ENCODE data around the gene NVL.

NVL gene

DNA sequence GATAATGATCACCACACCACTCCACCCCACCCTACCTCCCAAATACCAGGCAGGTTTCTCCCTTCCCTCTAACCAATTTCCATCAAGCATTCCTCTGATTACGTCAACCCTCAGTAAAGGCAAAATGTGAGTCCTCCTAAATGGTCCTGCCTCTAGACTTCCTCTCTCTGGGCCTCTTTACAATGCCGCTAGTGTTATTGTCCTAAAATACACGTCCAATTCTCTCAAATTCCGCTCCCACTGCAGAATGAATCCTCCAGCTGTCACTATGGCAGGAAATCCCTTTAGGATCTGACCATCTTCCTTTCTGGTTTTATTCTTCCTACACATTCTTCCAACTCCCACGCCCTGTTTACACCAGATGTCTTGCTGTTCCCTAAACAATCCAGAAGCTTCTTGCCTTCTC, 78.2 kb downstream of the NVL start:
- no peaks in the 10 kb centered on the region for H3K4me1 ChIP-seq (ENCODE audit: control insufficient read depth, insufficient read depth, low read length)
- H3K36me3 ChIP-seq (ENCODE audit: control insufficient read depth in 2 of 2, insufficient read depth in 1 of 2, low read length in 2 of 2) = peaks cover 29 to 35% of the 10 kb centered on the region in 2 experiments
- ChIA-PET POLR2A (no interaction called here), CTCF (interaction anchor here (0.6 to 1.0 kb wide), 3 partner anchors 16 to 626 kb away, joined by 3 to 4 read pairs (median 3); no protein-coding TSS in a partner anchor)
- TF ChIP-seq ZFHX2 (tag by site-specific recombination; conservative IDR thresholded peaks at IDR 0.05) = peak; percentile 81
- no peak for TF ChIP-seq ZNF843 (tag by site-specific recombination; IDR thresholded peaks at IDR 0.05)
- TF ChIP-seq EGR2 (tag by site-specific recombination; IDR thresholded peaks at IDR 0.05; ENCODE audit: low read depth) = peak; percentile 62
- H3K4me3 ChIP-seq (ENCODE audit: low read depth, low read length) = no peak overlapping the region
- no peaks in the 10 kb centered on the region for H3K9me3 ChIP-seq (ENCODE audit: control insufficient read depth, insufficient read depth, low read depth, low read length)
- no peak overlapping the region for H3K27ac ChIP-seq (ENCODE audit: extremely low read depth, low read depth, low read length)

DNA sequence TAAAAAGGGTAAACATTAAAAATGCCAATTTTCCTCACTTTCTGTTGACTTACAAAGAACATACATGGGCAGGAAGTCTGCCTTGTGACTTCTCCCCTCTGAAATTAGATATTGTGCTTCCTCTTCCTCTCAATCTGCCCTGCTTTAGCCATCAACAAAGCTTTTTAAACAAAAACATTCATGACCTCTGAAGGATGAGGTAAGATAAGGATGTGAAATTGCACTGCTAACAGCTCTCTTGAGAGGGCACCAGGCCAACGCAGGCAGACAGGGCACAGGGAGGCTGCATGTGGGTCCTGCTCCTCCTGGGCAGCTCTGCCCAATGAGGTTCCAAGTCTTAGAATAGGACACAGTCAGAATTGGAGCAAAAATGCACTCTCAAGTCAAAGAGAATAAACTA, 84.8 kb downstream of the NVL start:
- no peak overlapping the region for H3K4me3 ChIP-seq (ENCODE audit: low read depth, low read length)
- no peak overlapping the region for H3K27ac ChIP-seq (ENCODE audit: extremely low read depth, low read depth, low read length)
- H3K36me3 ChIP-seq (ENCODE audit: control insufficient read depth in 2 of 2, insufficient read depth in 1 of 2, low read length in 2 of 2) = peaks cover 45 to 47% of the 10 kb centered on the region in 2 experiments; a peak in 2 of 3 replicates
- ChIA-PET CTCF (interaction anchor here (1.0 kb wide), 1 partner anchor 11 kb away, joined by 3 read pairs; no protein-coding TSS in a partner anchor), POLR2A (interaction anchor here (1.0 kb wide), 1 partner anchor 62 kb away, joined by 5 read pairs; no protein-coding TSS in a partner anchor)
- no peaks in the 10 kb centered on the region for H3K9me3 ChIP-seq (ENCODE audit: control insufficient read depth, insufficient read depth, low read depth, low read length)
- no peaks in the 10 kb centered on the region for H3K4me1 ChIP-seq (ENCODE audit: control insufficient read depth, insufficient read depth, low read length)
- TF ChIP-seq FEZF1 (tag by site-specific recombination; IDR thresholded peaks at IDR 0.05) (peak; percentile 23; the same call in 1 of the 2 replicates), ZNF324 (tag by site-specific recombination; IDR thresholded peaks at IDR 0.05) (no peak), ZNF701 (tag by site-specific recombination; IDR thresholded peaks at IDR 0.05) (no peak), ZBTB21 (tag by site-specific recombination; IDR thresholded peaks at IDR 0.05) (no peak), ZNF830 (tag by site-specific recombination; IDR thresholded peaks at IDR 0.05; ENCODE audit: low read depth) (no peak)
- TF ChIP-seq, protein P1, sequence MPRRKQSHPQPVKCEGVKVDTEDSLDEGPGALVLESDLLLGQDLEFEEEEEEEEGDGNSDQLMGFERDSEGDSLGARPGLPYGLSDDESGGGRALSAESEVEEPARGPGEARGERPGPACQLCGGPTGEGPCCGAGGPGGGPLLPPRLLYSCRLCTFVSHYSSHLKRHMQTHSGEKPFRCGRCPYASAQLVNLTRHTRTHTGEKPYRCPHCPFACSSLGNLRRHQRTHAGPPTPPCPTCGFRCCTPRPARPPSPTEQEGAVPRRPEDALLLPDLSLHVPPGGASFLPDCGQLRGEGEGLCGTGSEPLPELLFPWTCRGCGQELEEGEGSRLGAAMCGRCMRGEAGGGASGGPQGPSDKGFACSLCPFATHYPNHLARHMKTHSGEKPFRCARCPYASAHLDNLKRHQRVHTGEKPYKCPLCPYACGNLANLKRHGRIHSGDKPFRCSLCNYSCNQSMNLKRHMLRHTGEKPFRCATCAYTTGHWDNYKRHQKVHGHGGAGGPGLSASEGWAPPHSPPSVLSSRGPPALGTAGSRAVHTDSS (tag by site-specific recombination; IDR thresholded peaks at IDR 0.05) = peak; percentile 45; the same call in 1 of the 2 replicates

DNA sequence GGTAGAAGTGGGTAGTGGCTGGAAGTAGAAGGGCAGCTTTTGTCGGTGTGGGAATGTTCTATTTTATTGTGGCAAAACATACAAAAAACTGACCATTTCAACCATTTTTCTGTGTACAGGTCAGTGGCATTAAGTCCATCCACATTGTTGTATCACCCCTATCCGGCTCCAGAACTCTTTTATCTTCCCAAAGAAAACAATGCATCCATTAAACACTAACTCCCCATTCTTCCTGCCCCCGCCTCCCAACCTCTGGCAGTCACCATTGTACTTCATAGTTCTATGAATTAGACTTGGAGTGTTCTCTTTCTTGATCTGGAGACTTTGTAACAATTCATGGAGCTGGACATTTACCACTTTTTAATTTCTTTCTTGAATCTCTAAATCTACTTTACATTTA, 91.2 kb downstream of the NVL start:
- CTCF ChIA-PET = no interaction called here
- Histone ChIP-seq H3K4me3 (ENCODE audit: low read depth, low read length) (no peak overlapping the region), H3K4me1 (ENCODE audit: control insufficient read depth, insufficient read depth, low read length) (no peaks in the 10 kb centered on the region), H3K9me3 (ENCODE audit: control insufficient read depth, insufficient read depth, low read depth, low read length) (no peaks in the 10 kb centered on the region), H3K36me3 (ENCODE audit: control insufficient read depth in 2 of 2, insufficient read depth in 1 of 2, low read length in 2 of 2) (peaks cover 44 to 49% of the 10 kb centered on the region in 2 experiments; a peak in 2 of 3 replicates), H3K27ac (ENCODE audit: extremely low read depth, low read depth, low read length) (no peak overlapping the region)
- POLR2A ChIA-PET = no interaction called here
- TF ChIP-seq ZNF473 (tag by site-specific recombination; IDR thresholded peaks at IDR 0.05) (no peak), KLF1 (tag by site-specific recombination; IDR thresholded peaks at IDR 0.05) (no peak)

DNA sequence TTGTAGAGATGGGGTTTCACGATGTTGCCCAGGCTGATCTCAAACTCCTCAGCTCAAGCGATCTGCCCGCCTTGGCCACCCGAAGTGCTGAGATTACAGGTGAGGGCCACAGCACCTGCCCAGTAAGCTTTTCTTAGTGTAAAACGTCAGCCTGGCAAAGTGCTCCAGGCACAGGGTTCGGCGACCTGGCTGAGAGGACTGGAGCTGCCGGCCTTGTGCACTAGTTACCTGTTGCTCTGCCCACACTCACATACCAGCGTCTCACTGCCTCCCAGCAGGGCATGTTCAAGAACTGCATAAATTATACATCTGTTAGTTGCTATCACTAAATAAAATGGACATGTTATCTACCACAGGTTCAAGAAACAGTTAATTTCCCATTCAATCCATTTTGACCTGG, 91.8 kb downstream of the NVL start:
- CTCF ChIA-PET = interaction anchor here (0.6 kb wide), 2 partner anchors 9 to 43 kb away, joined by 3 to 5 read pairs; no protein-coding TSS in a partner anchor
- H3K36me3 ChIP-seq (ENCODE audit: control insufficient read depth in 2 of 2, insufficient read depth in 1 of 2, low read length in 2 of 2) = peaks cover 43 to 52% of the 10 kb centered on the region in 2 experiments; a peak in 2 of 3 replicates
- TF ChIP-seq SCRT1 (tag by site-specific recombination; IDR thresholded peaks at IDR 0.05; ENCODE audit: borderline replicate concordance) = 0 out of 2 replicates have a peak, but pooled peaks have one; percentile 79
- TF ChIP-seq SCRT2 (tag by site-specific recombination; IDR thresholded peaks at IDR 0.05) = peak; percentile 95
- TF ChIP-seq ZNF426 (tag by site-specific recombination; IDR thresholded peaks at IDR 0.05) = no peak
- no peak for TF ChIP-seq ZNF837 (tag by site-specific recombination; IDR thresholded peaks at IDR 0.05)
- no peak overlapping the region for H3K27ac ChIP-seq (ENCODE audit: extremely low read depth, low read depth, low read length)
- no peaks in the 10 kb centered on the region for H3K9me3 ChIP-seq (ENCODE audit: control insufficient read depth, insufficient read depth, low read depth, low read length)
- no peak overlapping the region for H3K4me3 ChIP-seq (ENCODE audit: low read depth, low read length)
- POLR2A ChIA-PET = no interaction called here
- no peaks in the 10 kb centered on the region for H3K4me1 ChIP-seq (ENCODE audit: control insufficient read depth, insufficient read depth, low read length)

Data from HEK293 (cell line).